Calu3 (cell line): Measurements from ENCODE around the gene FGGY. TPM values are rescaled to one million over a fixed set of nuclear protein-coding genes. Genes with fewer than 3 reads are reported as not detected.

Source experiments
- BruUV-seq: library from RNA; stranded (reverse); fragments of 400-500 nt; replicated peaks from 2 replicates; lab custom pipeline; 2021; lab: Mats Ljungman, UMichigan
- CTCF ChIA-PET: fragments of 300-600 bp; sonication (Branson Sonifier 250); formaldehyde crosslinking; loops from one replicate; lab custom pipeline; 2022; ENCODE audit warnings: antibody characterized with exemption; lab: Charles Lee
- DNase-seq: peaks from one replicate; pipeline ENCODE4 v3.0.0; 2022
- H3K27ac Mint-ChIP-seq: one replicate; pipeline ENCODE4 v1.8.0; 2022; ENCODE audit warnings: mixed read lengths; ENCODE audit not compliant: unreplicated experiment
- H3K27me3 Mint-ChIP-seq: one replicate; pipeline ENCODE4 v1.8.0; 2022; ENCODE audit warnings: mixed read lengths; ENCODE audit not compliant: unreplicated experiment
- H3K36me3 Mint-ChIP-seq: one replicate; pipeline ENCODE4 v1.8.0; 2022; ENCODE audit warnings: mild to moderate bottlenecking, moderate library complexity, mixed read lengths; ENCODE audit not compliant: insufficient read depth, unreplicated experiment
- H3K4me1 Mint-ChIP-seq: one replicate; pipeline ENCODE4 v1.8.0; 2022; ENCODE audit warnings: mild to moderate bottlenecking, low read depth, mixed read lengths; ENCODE audit not compliant: unreplicated experiment
- H3K4me3 Mint-ChIP-seq: one replicate; pipeline ENCODE4 v1.8.0; 2022; ENCODE audit warnings: mild to moderate bottlenecking, low read depth, moderate library complexity, mixed read lengths; ENCODE audit not compliant: unreplicated experiment
- H3K9me3 Mint-ChIP-seq: one replicate; pipeline ENCODE4 v1.8.0; 2022; ENCODE audit warnings: low read depth, mixed read lengths; ENCODE audit not compliant: unreplicated experiment
- intact Hi-C: fragments of 100-400 bp; cut with micrococcal nuclease; formaldehyde crosslinking; loops from one replicate; pipeline ENCODE4 v1.10.0; 2022; ENCODE audit not compliant: unreplicated experiment
- total RNA-seq: library from RNA; stranded (reverse); gene quantifications from 2 replicates; pipeline ENCODE4 v1.2.3, GENCODE V29; 2022
- TF ChIP-seq, protein P1 (sequence below): fragments of 200-600 bp; IDR thresholded peaks from one replicate; pipeline ENCODE4 v1.8.0; 2022; ENCODE audit warnings: antibody characterized with exemption; ENCODE audit not compliant: unreplicated experiment

FGGY gene
- total RNA-seq, 1 experiment from 2014 or later: 11.1 TPM

DNA sequence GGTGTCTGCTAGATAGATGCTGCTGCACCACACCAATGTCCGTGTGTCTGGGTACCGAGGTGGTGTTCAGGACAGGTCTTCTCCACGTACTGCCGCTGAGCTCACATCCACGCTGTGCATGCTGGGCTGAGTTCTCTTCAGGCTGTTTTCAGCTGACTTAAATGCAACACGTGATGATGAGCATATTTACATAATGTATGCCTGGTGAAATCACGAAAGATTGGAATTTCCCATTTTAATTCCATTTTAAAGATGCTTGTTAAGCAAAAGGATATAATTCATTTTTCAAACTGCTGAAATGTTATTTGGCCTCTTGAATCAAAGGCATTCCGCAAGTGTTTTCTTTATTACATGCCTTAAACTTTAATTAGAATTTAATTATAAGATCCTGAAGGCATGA, 107.9 kb downstream of the FGGY start:
- DNase-seq: no peak
- H3K9me3 Mint-ChIP-seq: no peaks in the 10 kb centered on the region
- H3K4me3 Mint-ChIP-seq: no peak overlapping the region
- no peaks in the 10 kb centered on the region for H3K27me3 Mint-ChIP-seq
- BruUV-seq: no TSS peak
- CTCF ChIA-PET: no interaction called here
- no peak overlapping the region for H3K27ac Mint-ChIP-seq
- H3K36me3 Mint-ChIP-seq: no peaks in the 10 kb centered on the region
- TF ChIP-seq, protein P1, sequence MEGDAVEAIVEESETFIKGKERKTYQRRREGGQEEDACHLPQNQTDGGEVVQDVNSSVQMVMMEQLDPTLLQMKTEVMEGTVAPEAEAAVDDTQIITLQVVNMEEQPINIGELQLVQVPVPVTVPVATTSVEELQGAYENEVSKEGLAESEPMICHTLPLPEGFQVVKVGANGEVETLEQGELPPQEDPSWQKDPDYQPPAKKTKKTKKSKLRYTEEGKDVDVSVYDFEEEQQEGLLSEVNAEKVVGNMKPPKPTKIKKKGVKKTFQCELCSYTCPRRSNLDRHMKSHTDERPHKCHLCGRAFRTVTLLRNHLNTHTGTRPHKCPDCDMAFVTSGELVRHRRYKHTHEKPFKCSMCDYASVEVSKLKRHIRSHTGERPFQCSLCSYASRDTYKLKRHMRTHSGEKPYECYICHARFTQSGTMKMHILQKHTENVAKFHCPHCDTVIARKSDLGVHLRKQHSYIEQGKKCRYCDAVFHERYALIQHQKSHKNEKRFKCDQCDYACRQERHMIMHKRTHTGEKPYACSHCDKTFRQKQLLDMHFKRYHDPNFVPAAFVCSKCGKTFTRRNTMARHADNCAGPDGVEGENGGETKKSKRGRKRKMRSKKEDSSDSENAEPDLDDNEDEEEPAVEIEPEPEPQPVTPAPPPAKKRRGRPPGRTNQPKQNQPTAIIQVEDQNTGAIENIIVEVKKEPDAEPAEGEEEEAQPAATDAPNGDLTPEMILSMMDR: no peak
- no peaks in the 10 kb centered on the region for H3K4me1 Mint-ChIP-seq
- intact Hi-C loops: no loop called here

DNA sequence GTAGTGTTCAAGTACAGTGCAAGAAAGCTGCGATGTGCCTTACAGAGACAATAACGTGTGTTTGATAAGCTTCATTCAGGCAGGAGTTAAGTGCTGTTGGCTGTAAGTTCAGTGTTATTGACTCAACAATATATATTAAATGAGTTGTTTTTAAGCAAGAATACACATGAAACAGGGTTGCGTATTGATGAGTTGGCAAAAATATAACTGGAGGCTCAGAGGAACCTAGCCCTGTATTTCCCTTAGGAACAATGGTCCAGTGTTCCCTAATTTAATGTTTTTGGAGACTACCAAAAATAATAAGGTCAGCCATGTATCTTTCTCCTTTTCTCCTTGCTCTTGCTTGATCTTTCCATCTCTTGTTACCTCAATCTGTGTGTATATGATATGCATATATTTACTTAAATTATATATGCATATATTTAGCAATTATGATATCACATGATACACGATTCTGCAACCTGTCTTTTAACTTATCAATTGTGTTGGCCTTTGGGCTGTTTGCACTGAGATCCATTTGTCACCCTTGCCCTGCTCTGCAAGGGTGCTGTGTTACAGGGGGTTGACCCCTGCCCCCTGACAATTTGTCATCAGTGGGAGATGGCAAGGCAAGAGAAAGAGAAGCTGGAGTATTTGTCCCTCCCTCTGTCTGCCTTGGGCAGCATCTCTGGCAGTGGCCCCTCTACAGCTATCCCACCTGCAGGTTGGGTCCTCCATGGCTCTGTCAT, 109.7 kb downstream of the FGGY start:
- H3K4me1 Mint-ChIP-seq: no peaks in the 10 kb centered on the region
- TF ChIP-seq, protein P1: no peak
- H3K36me3 Mint-ChIP-seq: no peaks in the 10 kb centered on the region
- H3K27ac Mint-ChIP-seq: no peak overlapping the region
- no TSS peak for BruUV-seq
- CTCF ChIA-PET: interaction anchor here (0.6 kb wide), 1 partner anchor 784 kb away, joined by 3 read pairs; no protein-coding TSS in a partner anchor
- H3K4me3 Mint-ChIP-seq: no peak overlapping the region
- DNase-seq: no peak
- intact Hi-C loops: no loop called here
- H3K27me3 Mint-ChIP-seq: no peaks in the 10 kb centered on the region
- H3K9me3 Mint-ChIP-seq: no peaks in the 10 kb centered on the region

DNA sequence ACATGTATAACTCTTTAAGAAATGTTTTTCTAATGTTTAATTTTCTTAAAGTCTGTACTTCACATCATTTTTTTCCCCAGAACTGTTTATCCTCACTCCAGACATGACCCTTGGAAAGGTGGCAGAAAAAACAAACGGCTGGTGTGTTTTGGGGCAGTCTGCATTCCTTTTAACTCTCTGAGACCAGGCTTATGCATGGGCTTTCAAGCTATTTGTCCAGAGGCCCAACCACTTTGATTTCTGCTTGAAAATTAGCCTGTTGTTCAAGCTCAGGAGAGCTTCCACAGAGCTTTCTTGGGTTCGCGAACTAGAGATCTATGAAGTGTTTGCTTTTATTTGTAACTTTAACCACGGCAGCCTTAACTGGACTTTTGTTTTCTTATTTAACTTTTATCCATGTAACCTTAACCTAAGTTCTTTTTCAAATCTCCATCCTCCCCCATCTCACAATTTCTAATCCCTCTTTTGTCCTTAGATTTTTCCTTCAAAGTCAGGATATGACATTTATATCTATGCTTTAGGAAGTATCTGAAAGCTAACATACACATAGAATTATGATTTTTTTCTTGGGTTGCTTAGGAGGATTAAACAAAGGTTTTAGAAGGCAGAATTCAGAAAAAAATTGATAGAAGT, 111.8 kb downstream of the FGGY start:
- CTCF ChIA-PET: no interaction called here
- no peak overlapping the region for H3K4me3 Mint-ChIP-seq

DNA sequence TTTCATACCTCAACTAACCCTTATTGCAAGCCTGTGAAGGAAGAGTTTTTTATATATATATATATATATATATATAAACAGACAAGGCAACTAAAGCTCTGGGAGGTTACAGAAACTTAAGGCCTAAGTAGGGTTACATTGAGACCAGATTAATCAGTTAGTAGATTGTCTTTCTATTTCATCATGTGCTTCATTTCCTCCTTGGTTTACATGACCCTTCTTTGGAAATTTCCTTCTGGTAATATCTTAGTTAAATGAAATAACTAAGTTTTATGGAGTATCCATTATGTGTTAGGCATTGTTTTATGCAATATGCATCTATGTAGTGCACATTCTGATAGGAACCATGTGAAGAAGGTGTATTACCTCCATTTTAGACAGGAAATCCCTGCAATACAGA, 112.7 kb downstream of the FGGY start:
- no peak for DNase-seq
- H3K27me3 Mint-ChIP-seq: no peaks in the 10 kb centered on the region
- no peak overlapping the region for H3K4me3 Mint-ChIP-seq
- CTCF ChIA-PET: no interaction called here
- H3K36me3 Mint-ChIP-seq: no peaks in the 10 kb centered on the region
- no peak overlapping the region for H3K27ac Mint-ChIP-seq
- intact Hi-C loops: no loop called here
- no peaks in the 10 kb centered on the region for H3K4me1 Mint-ChIP-seq
- no peaks in the 10 kb centered on the region for H3K9me3 Mint-ChIP-seq
- TF ChIP-seq, protein P1: no peak
- BruUV-seq: no TSS peak

More for the DNA sequence above, 111.8 kb downstream of the FGGY start:
- no peaks in the 10 kb centered on the region for H3K9me3 Mint-ChIP-seq
- no TSS peak for BruUV-seq
- no peaks in the 10 kb centered on the region for H3K4me1 Mint-ChIP-seq
- no peaks in the 10 kb centered on the region for H3K36me3 Mint-ChIP-seq
- DNase-seq: no peak
- H3K27ac Mint-ChIP-seq: no peak overlapping the region
- TF ChIP-seq, protein P1: no peak
- H3K27me3 Mint-ChIP-seq: no peaks in the 10 kb centered on the region
- intact Hi-C loops: no loop called here
